ENCODE measurements around the gene PLPP4. TPM values are rescaled to one million over a fixed set of nuclear protein-coding genes. Genes with fewer than 3 reads are reported as not detected.

Gene PLPP4
- total RNA-seq, 1 donor from 2014 or later: 7.4 TPM

DNA sequence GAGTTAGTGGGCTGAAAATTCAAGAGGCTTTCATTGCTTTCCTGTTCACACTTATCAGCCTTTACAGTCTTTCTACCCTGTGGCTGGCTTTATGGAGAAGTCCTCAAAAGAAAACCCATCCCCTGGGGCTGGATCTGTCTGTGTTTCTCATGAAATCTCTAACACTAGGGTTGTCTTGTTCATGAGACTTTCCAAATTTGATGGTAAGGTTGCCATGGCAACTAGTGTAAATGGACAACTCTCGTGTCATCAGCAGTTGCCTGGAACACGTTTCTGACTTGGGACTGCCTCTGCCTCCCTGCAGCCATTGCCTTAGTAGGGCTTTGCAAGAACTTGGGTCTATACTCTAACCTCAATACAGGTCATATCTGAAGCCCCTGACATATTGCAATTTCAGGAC, 35.8 kb upstream of the PLPP4 start:
- no peak overlapping the region for H3K27ac Mint-ChIP-seq
- no peak overlapping the region for H3K4me3 Mint-ChIP-seq
- H3K4me1 Mint-ChIP-seq: peaks cover 1% of the 10 kb centered on the region
- no peak for TF ChIP-seq CTCF (IDR thresholded peaks at IDR 0.05; ENCODE audit: unreplicated experiment)
- H3K9me3 Mint-ChIP-seq: no peaks in the 10 kb centered on the region
- H3K36me3 Mint-ChIP-seq: no peaks in the 10 kb centered on the region
- peaks cover 33% of the 10 kb centered on the region for H3K27me3 Mint-ChIP-seq (ENCODE audit: low read depth)
- DNase-seq (ENCODE audit: low spot score in 2 of 2, unreplicated experiment in 2 of 2): no peak

DNA sequence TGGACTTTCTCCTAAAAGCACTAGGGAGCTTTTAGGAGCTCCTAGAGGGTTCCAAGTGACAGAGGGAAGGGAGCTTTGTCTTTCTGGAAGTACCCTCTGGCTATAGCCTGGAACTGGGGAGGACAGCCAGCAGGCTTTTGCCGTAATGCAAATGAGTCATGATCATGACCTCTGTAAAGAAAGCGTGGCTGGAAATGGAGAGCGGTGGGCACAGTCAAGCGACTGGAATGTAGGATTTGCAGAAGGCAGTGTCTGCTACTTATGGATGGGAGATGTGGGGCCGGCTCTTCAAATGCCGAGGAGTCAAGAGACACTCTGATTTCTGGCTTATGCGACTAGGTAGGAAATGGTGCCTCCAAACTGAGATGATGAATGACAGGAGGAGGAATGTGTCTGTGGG, 34.6 kb upstream of the PLPP4 start:
- H3K4me3 Mint-ChIP-seq: no peak overlapping the region
- DNase-seq (ENCODE audit: low spot score in 2 of 2, unreplicated experiment in 2 of 2): no peak
- peaks cover 30% of the 10 kb centered on the region for H3K27me3 Mint-ChIP-seq (ENCODE audit: low read depth)
- H3K27ac Mint-ChIP-seq: no peak overlapping the region
- peaks cover 1% of the 10 kb centered on the region for H3K4me1 Mint-ChIP-seq
- no peak for TF ChIP-seq CTCF (IDR thresholded peaks at IDR 0.05; ENCODE audit: unreplicated experiment)
- H3K9me3 Mint-ChIP-seq: no peaks in the 10 kb centered on the region
- H3K36me3 Mint-ChIP-seq: no peaks in the 10 kb centered on the region

DNA sequence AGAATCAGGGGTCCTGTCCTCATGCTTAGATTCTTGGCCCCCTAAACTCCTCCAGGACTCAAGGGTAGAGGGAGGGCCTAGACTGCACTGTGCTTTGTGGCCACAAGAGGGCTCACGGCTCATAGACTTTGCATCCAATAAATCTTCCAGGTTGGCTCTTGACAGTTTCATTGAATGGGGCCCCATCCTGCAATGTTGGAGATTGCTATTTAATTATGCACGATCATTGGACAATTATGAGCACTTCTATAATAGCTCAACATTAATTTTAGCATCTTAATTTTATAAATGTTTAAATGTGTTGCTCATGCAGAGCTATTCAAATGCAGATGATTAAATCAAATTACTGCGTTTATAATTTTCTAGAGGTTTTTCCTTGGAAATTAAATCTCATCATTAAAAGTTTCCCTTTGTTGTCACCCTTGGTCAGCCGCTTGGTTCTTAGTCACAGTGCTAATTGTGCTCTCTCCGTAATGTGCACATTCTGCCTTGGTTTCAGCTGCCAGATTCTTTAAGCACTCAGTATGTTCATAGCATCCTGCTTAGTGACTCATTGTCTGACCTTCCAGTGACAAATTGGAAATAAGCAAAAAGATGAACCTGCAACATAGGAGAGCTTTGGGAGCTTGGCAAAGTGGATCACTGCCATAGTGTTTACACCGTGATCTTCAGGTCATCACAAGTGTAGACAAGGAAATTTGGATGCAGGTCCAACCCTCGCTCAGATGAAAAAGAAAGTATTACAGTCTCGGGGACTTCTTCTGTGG, 33.4 kb upstream of the PLPP4 start:
- Mint-ChIP-seq H3K4me3 (no peak overlapping the region), H3K27me3 (ENCODE audit: low read depth) (peaks cover 28% of the 10 kb centered on the region), H3K27ac (no peak overlapping the region), H3K36me3 (no peaks in the 10 kb centered on the region), H3K4me1 (peaks cover 1% of the 10 kb centered on the region), H3K9me3 (no peaks in the 10 kb centered on the region)
- TF ChIP-seq CTCF (IDR thresholded peaks at IDR 0.05; ENCODE audit: unreplicated experiment): peak; percentile 92
- DNase-seq (ENCODE audit: low spot score in 2 of 2, unreplicated experiment in 2 of 2): peak in 1 of 2 experiments; percentile 48

DNA sequence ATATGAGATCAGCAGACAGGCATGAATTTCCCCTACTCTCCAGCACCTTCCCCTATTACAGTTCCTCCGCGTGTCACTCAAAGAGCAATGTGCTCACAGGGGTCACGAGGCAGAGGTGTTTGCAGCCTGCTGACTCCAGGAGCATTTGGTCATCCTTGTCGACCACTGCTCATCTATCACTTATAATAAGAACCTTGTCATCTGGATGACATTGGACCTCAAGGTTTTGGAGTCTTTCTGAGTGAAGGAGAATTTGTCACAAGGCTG, 32.9 kb upstream of the PLPP4 start:
- TF ChIP-seq CTCF (IDR thresholded peaks at IDR 0.05; ENCODE audit: unreplicated experiment): no peak
- Mint-ChIP-seq H3K9me3 (no peaks in the 10 kb centered on the region), H3K36me3 (no peaks in the 10 kb centered on the region), H3K4me3 (no peak overlapping the region), H3K27ac (no peak overlapping the region), H3K4me1 (peaks cover 1% of the 10 kb centered on the region), H3K27me3 (ENCODE audit: low read depth) (peaks cover 27% of the 10 kb centered on the region)
- no peak for DNase-seq (ENCODE audit: low spot score in 2 of 2, unreplicated experiment in 2 of 2)

DNA sequence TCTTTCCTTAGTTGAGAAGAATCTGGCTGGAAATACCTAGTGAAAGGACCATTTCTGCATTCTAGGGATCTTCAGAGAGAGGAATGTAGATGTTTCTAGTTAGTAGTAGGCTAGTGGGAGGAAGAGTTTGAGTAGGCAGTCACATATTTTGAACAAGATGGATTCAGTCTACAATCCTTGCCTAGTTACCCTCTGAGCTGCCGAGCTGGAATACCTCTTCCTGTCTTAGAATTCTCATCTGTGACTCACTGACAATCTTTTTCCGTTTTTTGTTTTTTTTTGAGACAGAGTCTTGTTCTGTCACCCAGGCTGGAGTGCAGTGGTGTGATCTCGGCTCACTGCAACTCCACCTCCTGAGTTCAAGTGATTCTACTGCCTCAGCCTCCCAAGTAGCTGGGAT, 30.7 kb upstream of the PLPP4 start:
- H3K9me3 Mint-ChIP-seq: no peaks in the 10 kb centered on the region
- peaks cover 1% of the 10 kb centered on the region for H3K4me1 Mint-ChIP-seq
- H3K27ac Mint-ChIP-seq: no peak overlapping the region
- no peaks in the 10 kb centered on the region for H3K36me3 Mint-ChIP-seq
- TF ChIP-seq CTCF (IDR thresholded peaks at IDR 0.05; ENCODE audit: unreplicated experiment): no peak
- no peak overlapping the region for H3K4me3 Mint-ChIP-seq
- H3K27me3 Mint-ChIP-seq (ENCODE audit: low read depth): peaks cover 32% of the 10 kb centered on the region
- DNase-seq (ENCODE audit: low spot score in 2 of 2, unreplicated experiment in 2 of 2): no peak

DNA sequence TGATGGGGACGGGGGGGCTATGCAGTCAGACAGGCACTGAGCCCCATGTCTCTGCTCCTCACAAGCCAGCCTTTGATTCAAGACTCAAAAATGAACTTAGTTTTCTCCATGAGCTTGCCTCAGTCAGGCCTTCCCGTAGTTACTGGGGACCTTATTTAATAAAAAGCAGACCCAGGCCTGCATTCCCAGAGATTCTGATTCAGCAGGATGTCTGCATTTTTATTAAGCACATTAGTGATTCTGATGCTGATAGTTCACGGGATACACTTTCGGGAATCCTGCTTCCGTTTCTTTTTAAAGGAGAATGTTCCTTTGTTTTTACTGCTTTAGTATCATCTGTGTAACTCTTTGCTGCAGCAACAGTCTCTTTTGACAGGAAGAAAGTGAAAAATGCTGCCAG, 28.3 kb upstream of the PLPP4 start:
- peaks cover 44% of the 10 kb centered on the region for H3K27me3 Mint-ChIP-seq (ENCODE audit: low read depth)
- no peaks in the 10 kb centered on the region for H3K36me3 Mint-ChIP-seq
- H3K4me3 Mint-ChIP-seq: no peak overlapping the region
- no peak for TF ChIP-seq CTCF (IDR thresholded peaks at IDR 0.05; ENCODE audit: unreplicated experiment)
- no peaks in the 10 kb centered on the region for H3K9me3 Mint-ChIP-seq
- H3K4me1 Mint-ChIP-seq: peaks cover under 1% of the 10 kb centered on the region
- H3K27ac Mint-ChIP-seq: no peak overlapping the region
- DNase-seq (ENCODE audit: low spot score in 2 of 2, unreplicated experiment in 2 of 2): no peak

Measured in mesothelial cell of epicardium (in vitro differentiated cells).